GM18517 (cell line): ENCODE data around the gene FBLN2.
"Not testable (repeated sequence)": the region's sequence is repeated elsewhere in the genome, so short reads cannot be mapped to it uniquely, and the experiment has no call there.

Experiments used
- ATAC-seq: cut with Tn5 transposase; IDR thresholded peaks from one replicate; pipeline ENCODE4 v1.9.1; 2021; ENCODE audit warnings: mild to moderate bottlenecking, moderate library complexity; ENCODE audit not compliant: unreplicated experiment

FBLN2 gene

DNA sequence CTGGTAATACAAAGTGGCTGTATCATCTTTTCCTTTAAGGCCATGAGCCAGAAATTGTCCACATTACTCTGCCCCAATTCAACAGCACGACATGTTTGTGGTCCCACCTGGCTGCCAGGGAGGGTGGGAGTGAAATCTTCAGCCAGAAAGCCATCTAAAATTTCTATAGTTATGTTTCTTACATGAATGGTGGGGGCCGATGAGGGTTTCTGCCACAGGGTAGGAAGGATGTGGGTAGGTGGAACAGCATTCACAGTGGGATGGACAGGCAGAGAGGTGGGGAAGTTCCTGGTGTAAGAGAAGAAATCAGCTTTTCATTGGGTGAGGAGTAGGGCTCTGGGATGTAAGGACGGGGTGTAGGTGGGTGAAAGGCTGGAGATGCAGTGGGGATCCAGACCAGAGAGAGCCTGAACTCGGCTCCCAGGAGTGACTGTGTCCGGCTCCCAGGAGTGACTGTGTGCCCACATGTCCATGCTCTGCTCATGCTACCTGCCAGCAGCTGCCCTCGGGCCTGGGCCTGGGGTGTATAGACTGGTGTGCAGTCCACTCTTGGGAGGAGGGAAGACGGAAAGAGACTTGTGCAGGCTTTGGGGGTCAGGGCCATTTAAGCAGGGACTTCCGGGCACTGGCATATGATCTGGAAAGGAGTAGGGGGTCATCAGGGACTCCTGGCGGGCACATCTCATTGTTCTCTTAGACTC lies 3.8 kb upstream of the FBLN2 start:
- no peak for ATAC-seq

- ATAC-seq = no peak
Measured at GRCh38 chr3:13545952-13546454, 2.9 kb upstream of the FBLN2 start.

- ATAC-seq = no peak
Measured at GRCh38 chr3:13546667-13547171, 2.2 kb upstream of the FBLN2 start.

GRCh38 chr3:13547591-13548371 lies 1.1 kb upstream of the FBLN2 start:
- no peak for ATAC-seq

GRCh38 chr3:13549623-13550422 lies 898 bp downstream of the FBLN2 start:
- ATAC-seq = no peak

GRCh38 chr3:13550423-13550690 lies 1.4 kb downstream of the FBLN2 start:
- no peak for ATAC-seq

- ATAC-seq = no peak
Measured at GRCh38 chr3:13550791-13551360, 2.0 kb downstream of the FBLN2 start.

DNA sequence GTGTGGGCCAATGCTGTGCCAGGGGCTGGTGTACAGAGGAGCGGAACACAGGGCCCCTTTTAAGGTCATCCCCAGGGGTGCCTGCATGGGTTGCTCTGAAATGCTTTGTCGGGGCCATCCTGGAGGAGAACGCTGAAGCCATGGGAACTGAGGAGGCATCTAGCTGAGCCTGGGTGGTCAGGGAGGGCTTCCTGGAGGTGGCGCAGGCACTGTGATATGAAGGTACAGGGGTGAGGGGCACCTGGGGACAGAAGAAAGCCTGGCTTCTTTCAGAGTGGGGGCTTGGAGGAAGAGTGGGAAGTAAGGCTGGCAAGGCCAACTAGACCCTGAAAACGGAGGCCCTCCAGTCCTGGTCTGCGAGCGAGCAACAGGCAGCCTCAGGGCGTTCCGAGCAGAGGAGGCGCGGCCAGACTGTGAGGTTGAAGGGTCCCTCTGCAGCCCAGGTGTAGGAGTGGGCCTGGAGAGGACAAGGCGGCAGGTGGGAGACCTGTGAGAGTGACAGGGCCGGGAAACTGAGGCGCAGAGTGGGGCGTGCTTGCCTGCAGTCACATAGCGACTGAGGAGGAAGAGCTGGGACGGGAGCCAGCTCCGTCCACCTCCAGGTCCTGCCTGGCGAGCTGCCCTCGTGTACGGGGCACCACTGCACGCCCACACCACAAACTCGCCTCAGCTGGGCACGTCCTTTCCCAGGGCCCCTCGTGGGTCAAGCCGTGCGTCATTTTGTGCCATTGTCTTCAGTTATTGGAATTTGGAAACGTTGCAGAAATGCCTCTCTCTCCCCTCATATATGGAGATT lies 4.1 kb downstream of the FBLN2 start:
- ATAC-seq = no peak

GRCh38 chr3:13553686-13554085 lies 4.8 kb downstream of the FBLN2 start:
- ATAC-seq = no peak

- no peak for ATAC-seq
Measured at GRCh38 chr3:13555753-13556152, 6.8 kb downstream of the FBLN2 start.

DNA sequence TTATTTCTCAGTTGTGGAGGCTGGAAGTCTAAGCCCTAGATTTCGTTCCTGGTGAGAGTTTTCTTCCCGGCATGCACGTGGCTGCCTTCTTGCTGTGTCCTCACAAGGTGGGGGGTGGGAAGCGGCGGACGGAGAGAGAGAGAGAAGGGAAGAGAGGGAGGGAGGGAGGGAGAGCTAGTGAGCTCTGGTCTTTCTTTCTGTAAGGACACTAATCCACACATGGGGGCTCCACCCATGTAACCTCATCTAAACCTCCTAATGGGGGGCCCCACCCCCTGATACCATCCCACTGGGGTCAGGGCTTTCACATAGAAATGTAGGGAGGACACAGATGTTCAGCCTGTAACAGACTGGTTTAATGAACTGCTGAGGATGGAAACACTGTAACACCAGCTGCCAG lies 7.3 kb downstream of the FBLN2 start:
- no peak for ATAC-seq

DNA sequence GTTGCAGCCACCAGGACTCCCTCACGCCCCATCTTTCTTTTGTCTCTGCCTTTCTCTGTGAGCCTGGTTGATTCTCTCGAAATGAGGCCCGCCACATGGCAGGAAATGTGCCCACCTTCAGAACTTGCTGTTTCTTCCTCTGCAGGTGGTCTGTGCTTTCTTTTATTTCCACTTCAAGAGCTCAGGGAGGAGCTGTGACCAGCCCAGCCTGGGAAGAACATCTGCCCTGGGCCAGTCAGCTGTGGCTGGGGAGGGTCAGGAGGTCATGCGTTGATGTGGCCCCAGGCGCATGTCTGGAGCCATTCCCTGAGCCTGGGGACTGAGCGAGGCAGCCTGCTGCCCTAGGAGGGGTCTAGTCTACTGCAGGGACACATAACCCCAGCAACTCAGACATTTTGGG lies 8.0 kb downstream of the FBLN2 start:
- no peak for ATAC-seq

- ATAC-seq = no peak
Measured at GRCh38 chr3:13557417-13557816, 8.5 kb downstream of the FBLN2 start.

GRCh38 chr3:13557926-13558325 lies 9.0 kb downstream of the FBLN2 start:
- ATAC-seq = no peak

GRCh38 chr3:13558651-13559050 lies 9.7 kb downstream of the FBLN2 start:
- ATAC-seq = no peak

DNA sequence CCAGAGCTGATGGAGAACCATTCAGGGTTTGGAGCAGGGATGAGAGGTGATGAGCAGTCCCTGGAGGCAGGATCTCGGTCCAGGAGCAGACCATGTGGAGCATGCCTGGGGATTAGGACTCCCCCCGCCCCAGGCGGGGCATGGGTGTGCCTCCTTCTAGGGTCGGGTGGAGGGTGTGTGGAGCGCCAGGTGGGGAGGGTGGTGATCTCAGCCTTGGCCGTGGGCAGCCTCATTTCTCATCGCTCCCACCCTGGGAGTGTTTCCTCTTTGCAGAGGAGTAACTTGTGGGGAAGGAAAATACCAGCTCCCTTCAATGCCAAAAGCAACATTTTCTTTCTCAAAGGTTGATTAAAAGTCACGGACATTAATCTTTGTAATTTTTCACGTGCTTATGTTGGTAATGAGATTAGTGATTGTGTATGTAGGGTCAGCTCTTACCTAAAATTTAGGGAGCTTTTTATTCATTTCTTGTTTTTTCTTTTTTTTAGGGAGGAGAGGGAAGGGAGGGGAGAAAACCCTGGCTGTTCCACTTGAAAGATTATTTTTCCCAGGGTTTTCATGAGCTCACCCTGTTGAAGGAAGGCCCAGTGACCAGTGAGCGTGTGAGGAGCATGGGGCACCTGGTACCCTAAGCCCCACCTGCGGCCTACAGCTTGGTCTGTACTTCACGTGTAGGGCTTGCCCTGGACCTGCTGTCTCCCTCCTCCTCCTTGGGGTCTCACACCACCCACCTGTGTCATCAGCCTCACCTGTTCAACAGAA lies 11.0 kb downstream of the FBLN2 start:
- ATAC-seq = no peak

DNA sequence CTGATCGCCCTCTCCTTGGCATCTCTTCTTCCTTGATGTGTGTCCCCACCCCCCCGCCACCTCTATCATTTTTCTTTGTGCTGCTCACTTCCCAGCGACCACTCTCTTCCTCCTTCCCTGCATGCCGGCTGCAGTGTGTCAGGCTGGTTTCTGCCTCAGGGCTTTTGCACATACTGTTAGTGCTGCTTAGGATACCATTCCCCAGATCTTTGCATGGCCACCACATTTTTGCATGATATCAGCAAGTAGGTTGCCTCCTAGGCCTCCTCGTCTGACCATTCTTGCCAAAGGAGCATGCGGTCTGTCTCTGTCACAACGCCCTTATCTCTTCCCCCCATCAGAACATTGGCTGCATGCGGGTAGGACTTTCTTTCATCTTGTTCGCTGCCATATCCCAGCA lies 12.5 kb downstream of the FBLN2 start:
- no peak for ATAC-seq

GRCh38 chr3:13561967-13562366 lies 13.0 kb downstream of the FBLN2 start:
- no peak for ATAC-seq

DNA sequence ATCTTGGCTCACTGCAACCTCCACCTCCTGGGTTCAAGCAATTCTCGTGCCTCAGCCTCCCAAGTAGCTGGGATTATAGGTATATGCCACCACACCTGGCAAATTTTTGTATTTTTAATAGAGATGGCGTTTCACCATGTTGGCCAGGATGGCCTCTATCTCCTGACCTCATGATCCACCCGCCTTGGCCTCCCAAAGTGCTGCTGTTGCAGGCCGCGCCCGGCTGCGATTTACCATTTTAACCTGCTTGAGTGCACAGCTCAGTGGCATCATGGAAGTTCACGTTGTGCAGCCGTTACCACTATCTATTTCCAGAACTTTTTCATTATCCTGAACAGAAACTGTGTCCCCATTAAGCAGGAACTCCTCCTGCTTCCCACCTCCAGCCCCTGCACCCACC lies 13.5 kb downstream of the FBLN2 start:
- ATAC-seq = not testable (repeated sequence)

GRCh38 chr3:13563321-13563720 lies 14.4 kb downstream of the FBLN2 start:
- ATAC-seq = no peak
